Kasumi-1 (cell line): ENCODE results near the gene MITF.

Experiments used
- DNase-seq, 2 experiments: peaks; one replicate each; lab custom pipeline; 2025; lab: John Stamatoyannopoulos, UW

MITF gene

GRCh38 chr3:69838217-69838616 lies 99.0 kb downstream of the MITF start:
- no peak for DNase-seq

- no peak for DNase-seq
These were observed 99.6 kb downstream of the MITF start for GRCh38 chr3:69838696-69839515.

- no peak for DNase-seq
These were observed 103.1 kb downstream of the MITF start for GRCh38 chr3:69842351-69842750.

DNA sequence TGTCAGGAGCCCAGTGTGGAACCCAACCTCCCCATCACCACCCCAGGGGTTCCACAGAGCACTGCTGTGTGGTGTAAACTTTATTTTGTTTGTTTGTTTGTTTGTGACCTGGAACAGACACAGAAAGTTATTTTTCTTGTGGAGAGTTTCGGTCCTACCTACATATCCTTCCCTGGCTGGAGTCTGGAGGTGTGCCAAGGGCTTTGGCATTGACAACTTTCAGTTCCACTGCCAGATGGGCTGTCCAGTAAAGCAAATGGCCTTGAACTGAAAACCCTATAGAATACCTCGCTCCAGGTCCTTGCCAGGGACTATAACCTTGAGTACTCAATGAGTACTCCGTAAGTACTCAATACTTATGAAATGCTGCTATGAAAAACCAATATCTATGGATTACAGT lies 103.5 kb downstream of the MITF start:
- DNase-seq, result no peak

DNA sequence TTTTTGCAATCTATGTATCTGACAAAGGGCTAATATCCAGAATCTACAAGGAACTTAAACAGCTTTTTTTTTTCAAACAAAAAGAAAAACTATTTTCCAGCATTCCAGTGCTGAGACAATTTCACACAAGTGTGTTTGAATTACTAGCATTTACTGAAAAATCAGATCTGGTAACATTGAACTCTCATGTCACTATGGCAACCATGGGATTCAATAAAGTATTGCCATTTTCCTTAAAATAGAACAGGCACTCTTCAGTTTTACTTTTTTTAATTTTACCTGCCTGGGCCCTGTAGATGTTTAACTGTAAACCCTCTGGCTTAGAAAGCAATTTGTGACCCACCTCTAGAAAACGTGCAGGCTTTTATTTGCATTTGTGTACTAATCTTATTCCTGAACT lies 105.4 kb downstream of the MITF start:
- no peak for DNase-seq

GRCh38 chr3:69847303-69847702 lies 108.0 kb downstream of the MITF start:
- no peak for DNase-seq

DNA sequence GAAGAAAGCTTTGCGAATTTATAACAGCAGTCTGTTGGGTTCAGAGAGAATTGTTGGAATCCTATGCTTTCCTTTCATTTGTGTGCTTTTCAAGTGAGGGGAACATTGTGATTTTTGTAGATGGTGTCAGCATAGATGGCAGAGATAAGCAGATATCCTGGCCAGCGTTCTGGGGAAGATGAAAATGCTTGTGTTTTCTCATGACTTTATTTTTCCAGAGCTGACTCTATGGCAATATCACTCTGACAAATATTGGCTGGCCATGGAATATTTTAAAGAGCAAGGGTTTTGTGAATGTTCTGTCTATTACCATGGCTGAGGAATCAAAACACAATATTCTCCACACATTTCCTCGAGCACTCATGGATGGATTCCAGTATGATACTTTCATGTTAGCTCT lies 108.8 kb downstream of the MITF start:
- no peak for DNase-seq

GRCh38 chr3:69850849-69851248 lies 111.6 kb downstream of the MITF start:
- no peak for DNase-seq

DNA sequence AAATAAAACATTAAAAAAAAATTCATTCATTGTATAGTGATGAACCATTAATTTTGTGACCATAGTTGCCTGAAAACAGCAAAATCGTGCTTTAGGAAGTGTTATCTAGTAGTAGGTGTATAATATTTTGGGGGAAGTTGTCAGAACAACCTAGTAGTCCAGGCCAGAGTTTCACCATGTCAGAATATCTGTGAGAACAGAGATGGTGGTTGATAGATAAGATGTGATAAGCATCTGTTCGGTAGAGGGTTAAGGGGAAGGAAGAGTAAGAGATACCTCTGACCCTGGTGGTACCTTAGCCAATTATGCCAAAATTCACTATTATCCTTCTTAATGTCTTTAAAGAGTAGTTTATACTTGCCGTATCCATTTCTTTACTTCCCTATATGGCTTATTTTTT lies 113.8 kb downstream of the MITF start:
- DNase-seq, result no peak

DNA sequence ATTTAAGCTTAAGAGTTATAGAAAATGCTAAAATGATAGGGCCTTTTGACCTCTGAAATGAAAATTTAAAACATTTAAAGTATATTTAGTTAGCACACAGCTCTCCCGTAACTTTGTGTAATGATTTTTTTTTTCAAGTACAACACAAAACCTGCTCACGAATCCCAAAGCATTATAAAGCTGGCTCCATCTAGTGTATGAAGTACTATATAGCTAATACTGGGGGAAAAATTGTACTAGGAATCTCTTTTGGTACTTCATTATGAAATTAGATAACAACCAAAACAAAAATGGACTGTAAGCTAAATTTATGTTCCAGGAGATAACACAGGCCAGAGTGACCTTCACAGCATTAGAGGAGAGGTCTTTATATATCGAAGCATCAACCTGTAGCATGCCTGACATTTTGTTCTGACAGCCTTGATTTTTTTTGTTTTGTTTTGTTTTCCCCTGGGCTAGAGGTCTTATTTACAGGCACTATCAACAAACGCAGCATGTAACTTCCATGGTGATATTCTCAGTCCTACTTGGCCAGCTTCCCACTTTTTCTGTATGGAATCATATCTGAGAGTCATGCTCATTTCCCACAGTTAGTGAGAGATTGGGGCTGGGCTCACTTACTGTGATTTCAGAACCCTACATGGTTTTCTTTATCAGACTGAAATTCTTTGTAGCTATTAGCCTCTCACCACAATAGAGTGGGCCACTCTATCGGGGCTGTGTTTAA lies 116.3 kb downstream of the MITF start:
- peak; percentile 43 to 71 for DNase-seq

GRCh38 chr3:69856965-69857705 lies 117.9 kb downstream of the MITF start:
- DNase-seq, result peak in 1 of 2 experiments; percentile 11

- DNase-seq, result no peak
These were observed 122.3 kb downstream of the MITF start for GRCh38 chr3:69861556-69861955.

GRCh38 chr3:69864141-69864540 lies 124.9 kb downstream of the MITF start:
- no peak for DNase-seq

GRCh38 chr3:69864766-69865165 lies 125.5 kb downstream of the MITF start:
- no peak for DNase-seq

GRCh38 chr3:69865925-69866679 lies 126.8 kb downstream of the MITF start:
- DNase-seq, result no peak

DNA sequence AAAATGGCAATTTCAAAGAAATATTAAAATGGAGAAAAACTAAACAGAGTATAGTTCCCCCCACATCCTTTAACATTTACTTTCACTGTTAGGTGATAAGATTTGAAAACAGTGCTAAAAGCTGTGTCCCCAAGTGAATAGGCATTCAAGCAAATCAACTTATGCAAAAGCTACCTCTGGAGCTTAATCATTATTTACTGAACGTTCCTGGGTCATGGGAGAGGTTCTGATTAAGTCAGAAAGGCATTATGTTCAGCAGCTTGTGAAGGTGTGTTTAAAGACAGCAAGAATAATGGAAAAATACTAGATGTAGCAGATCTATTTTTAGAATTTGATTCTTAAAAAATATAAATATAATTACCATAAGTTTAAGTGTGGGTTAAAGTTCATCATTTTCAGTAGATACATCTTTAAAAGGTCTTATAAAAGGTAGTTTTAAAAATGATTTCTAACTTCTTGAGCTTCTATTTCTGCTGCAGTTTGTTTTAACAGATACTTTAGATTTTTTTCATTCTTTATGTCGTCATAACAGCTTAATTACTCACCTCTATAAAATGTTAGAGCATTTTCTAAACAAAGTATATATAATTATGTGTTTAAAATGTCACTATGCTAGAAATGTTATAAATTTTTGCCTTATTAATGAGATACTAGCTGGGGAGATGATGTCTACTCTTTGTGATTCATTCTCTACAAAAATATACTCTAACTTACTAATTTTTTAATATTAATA lies 127.9 kb downstream of the MITF start:
- DNase-seq, result no peak

DNA sequence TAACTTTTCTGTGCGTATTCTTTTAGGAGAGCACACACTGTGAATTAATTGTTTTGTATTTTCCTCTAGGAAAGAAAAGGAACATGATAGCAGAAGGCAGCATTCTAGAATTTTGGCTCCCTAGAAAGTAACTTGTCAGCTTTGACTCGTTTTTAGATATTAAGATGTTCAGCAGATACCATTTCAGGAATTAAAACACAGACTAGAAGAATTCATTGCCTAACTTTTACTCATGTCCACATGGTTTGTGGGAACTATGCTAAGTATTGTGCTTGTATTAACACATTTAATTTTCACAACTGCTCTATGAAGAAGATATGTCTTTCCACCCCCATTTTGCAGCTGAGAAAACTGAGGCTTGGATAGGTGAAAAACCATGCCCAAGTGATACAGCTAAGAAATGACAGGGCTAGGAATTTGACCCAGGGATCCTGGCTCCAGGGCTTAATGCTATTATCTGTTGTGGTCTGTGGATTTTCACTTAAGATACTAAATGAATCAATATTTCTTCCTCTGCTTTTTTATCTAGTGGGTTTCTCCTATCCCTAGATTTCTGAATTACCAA lies 128.8 kb downstream of the MITF start:
- DNase-seq, result no peak

- DNase-seq, result no peak
These were observed 129.7 kb downstream of the MITF start for GRCh38 chr3:69868841-69869420.

- DNase-seq, result no peak
These were observed 130.4 kb downstream of the MITF start for GRCh38 chr3:69869643-69870042.

GRCh38 chr3:69871251-69871650 lies 132.0 kb downstream of the MITF start:
- no peak for DNase-seq

DNA sequence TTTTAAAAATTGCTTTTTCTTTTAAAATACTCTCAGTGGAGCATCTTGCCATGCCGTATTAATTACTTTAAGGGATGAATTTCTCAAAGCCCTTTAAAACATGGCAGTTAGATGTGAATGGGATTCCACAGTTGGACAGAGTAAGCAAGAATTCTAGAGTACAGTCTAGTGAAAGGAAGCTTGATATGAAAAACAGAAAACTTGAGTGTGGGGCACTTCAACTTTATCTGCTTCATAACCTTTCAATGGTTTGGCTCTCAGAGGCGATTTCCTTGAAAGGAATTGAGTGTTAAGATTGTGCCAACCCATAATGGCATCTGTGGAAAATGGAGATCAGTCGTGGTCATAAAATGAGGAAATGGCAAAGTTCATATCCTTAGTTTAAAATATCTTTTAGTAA lies 132.6 kb downstream of the MITF start:
- peak; percentile 5 to 34 for DNase-seq
